Suprapubic skin (tissue), 3 donors: ENCODE results near the gene NOS3.

Experiments
- POLR2A ChIP-seq, 2 donors: fragments of 450-650 bp; IDR thresholded peaks; one replicate each; pipeline ENCODE4 v1.6.1; 2017; ENCODE audit warnings: antibody characterized with exemption in 2 of 2, mild to moderate bottlenecking in 2 of 2, moderate library complexity in 2 of 2
- TF ChIP-seq, protein P1 (sequence below), 2 donors: fragments of 200-600 bp in 1 of 2; fragments of 450-650 bp in 1 of 2; sonication (generic) in 1 of 2; IDR thresholded peaks; one replicate each; pipeline ENCODE4 v1.5.1; 2016 to 2019; ENCODE audit warnings: antibody characterized with exemption in 2 of 2, mild to moderate bottlenecking in 1 of 2, moderate library complexity in 1 of 2

DNA sequence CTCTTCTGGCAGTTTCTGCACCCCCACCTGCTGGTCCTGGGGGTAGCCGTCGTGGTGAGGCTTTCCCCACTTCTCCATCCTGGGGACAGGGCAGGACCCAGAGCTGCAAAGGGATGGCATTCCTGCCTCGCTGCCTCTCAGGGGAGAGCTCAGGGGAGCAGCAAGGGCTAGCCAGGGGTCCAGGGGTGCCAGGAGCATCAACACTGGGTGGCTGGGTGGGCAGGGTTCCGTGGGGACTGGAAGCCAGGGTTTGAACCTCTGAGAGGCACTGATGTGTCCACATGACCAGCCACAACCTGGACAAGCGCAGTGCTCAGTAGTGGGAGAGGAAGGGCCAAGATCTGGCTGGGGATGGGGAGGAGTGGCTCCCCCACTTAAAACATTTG lies 43.0 kb downstream of the NOS3 start:
- TF ChIP-seq POLR2A (IDR thresholded peaks at IDR 0.05), result no peak
- TF ChIP-seq, protein P1, sequence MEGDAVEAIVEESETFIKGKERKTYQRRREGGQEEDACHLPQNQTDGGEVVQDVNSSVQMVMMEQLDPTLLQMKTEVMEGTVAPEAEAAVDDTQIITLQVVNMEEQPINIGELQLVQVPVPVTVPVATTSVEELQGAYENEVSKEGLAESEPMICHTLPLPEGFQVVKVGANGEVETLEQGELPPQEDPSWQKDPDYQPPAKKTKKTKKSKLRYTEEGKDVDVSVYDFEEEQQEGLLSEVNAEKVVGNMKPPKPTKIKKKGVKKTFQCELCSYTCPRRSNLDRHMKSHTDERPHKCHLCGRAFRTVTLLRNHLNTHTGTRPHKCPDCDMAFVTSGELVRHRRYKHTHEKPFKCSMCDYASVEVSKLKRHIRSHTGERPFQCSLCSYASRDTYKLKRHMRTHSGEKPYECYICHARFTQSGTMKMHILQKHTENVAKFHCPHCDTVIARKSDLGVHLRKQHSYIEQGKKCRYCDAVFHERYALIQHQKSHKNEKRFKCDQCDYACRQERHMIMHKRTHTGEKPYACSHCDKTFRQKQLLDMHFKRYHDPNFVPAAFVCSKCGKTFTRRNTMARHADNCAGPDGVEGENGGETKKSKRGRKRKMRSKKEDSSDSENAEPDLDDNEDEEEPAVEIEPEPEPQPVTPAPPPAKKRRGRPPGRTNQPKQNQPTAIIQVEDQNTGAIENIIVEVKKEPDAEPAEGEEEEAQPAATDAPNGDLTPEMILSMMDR (IDR thresholded peaks at IDR 0.05), result no peak
